HG02763 (cell line): ENCODE results near the gene CTIF.
"Not testable (repeated sequence)": the region's sequence is repeated elsewhere in the genome, so short reads cannot be mapped to it uniquely, and the experiment has no call there.

Experiments
- ATAC-seq: cut with Tn5 transposase; IDR thresholded peaks from one replicate; pipeline ENCODE4 v1.9.1; 2021; ENCODE audit warnings: mild to moderate bottlenecking, moderate library complexity; ENCODE audit not compliant: unreplicated experiment

CTIF gene

DNA sequence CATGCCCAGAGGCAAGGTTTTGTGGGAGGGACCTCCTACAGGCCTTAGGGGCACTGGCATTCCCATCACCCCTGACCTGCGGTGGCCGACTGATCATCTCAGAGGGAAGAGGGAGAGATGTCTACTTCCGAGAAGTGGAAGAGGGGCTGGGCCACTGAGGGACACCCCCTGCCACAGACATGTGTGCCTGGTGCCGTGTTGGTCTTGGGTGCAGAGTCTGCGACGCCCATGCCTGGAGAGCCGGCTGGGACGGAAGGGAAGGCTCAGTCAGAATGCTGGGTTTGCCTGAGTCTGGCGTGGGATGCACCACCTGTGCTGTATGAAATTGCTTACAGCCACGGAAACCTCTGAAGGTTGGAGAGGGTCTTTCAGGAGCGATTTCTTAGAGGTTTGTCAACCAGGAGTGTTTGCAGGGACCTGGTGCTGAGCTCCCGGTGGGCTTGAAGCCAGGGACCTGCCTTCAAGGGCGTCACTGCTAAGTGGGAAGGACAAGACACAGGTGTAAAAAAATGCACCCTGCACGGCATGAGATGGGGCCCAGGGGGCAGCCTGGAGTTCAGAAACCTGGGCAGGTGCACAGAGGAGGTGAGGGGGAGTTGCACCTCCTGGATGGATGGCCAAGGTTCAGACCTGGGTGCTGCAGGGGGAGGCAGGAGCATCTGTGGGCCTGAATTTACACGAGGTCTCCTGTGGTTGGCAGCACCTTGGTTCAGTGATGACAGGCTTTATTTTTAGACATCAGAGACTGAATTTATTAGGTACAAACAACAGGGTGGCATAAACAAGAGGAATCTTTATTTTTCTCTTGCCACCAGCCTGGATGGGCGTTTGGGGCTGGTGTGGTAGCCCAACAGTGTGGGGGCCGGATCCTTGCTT is 100.3 kb downstream of the CTIF start:
- ATAC-seq = no peak

DNA sequence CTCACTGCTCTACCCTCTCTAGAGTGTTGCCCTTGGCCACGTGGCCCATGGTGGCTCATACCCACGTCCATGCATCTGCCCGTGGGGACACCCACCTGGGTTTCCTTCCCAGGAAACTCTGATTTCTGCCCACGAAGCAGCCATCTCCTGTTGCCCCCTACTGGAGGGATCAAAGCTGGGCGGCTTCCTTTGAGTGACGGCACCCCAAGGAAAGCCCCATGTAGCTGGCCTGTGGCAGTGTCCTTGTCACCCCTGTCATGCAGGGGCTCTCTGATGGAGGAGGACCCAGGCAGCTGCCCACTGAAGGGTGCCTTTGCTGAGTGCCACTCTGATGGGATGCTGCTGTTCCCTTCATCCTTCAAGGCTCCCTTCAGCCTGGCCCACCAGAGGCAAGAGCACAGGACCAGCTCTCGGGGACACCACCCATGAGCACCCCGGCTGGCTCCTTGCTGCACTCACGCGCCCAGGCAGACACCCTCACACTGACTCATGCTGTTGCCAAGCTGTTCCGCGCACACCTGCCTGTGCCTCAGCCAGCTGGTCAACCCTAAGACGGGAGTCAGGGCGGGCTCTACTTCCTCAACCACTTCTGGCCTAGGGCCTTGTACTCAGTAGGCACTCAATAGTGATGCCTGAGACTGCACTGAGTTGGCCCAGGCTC is 101.1 kb downstream of the CTIF start:
- ATAC-seq = no peak

DNA sequence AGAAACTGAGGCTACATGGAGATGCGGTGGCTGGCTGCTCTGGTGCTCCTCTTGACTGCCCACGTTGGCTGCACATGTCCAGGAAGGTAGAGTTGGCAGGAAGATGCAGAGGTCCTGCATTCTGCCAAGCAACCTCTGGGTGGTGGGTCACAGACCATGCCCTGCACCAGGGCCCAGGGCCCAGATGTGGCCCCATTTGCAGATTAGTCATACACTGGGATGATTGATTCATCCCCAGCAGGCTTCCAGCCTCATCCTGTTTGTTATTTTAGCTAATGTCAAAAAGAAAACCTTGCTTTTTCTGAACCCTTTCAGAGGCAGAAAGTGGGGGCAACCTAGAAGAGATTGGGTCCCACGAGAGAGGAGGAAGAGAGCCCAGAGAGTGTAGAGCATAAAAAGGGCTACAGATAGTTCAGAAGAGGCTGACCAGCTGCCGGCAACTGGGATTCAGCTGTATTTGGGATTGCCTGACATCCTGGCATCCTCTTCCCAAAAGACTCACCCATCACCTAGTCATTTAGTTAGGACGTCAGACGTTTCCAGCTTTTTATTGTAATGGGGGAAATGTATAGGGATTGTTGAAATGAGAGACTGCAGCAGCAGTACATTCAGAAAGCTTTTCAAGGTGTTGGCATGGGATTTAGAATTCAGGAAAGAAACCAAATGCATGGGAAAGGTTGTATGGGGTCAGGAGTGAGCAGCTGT is 101.9 kb downstream of the CTIF start:
- ATAC-seq = no peak

DNA sequence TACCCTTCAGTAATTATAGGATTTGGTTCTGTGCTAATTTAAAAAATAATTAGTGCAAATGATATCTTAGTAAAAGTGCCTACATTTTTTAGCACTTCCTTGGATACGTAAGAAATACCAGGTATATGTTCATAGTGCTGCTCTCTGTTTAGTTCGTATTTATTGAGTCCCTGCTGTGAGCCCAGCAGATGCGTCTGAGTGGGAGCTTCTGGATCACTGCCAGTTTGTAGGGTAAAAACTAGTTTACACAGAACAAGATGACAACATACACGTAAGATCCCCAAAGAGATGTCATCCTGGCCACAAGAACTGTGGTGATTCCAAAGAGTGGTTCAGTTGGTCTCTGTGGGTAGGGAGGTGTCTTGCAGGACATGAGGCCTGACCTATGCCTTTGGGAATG is 103.2 kb downstream of the CTIF start:
- ATAC-seq = no peak

DNA sequence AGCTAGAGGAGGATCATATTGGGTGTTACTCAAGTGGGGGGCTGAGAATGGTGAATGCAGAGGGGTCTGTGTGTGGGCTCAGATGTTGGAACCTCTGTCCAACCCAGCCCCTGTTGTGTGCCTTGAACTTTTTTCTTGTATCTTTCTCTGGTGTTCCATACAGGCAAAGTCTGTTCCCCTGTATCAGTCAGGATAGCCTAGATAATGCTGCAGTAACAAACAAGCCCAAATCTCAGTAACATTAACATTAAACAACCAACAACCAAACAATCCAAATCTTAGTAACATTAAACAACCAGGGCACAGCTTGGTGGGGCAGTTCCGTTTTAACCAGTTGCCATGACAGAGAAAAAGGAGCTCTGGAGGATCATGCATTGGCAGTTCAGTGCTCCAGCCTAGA is 103.7 kb downstream of the CTIF start:
- no peak for ATAC-seq

DNA sequence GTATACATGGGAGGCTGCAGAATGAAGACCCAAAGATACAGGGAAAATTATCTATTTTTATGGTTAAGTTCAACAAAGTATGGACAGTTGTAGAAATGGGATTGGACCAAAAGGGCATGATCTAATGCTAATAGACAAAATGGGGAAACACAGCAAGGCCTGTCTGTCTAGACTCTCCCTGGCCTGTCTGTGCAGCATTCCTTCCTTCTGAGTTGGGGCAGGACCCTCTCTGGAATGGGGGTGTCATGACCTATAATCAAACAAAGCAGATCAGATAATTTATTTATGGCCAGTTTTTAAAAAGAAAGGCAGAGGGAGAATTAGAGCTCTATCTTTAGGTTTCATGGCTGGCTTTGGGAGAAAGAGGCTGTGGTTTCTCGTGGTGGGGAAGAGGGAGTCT is 104.4 kb downstream of the CTIF start:
- no peak for ATAC-seq

DNA sequence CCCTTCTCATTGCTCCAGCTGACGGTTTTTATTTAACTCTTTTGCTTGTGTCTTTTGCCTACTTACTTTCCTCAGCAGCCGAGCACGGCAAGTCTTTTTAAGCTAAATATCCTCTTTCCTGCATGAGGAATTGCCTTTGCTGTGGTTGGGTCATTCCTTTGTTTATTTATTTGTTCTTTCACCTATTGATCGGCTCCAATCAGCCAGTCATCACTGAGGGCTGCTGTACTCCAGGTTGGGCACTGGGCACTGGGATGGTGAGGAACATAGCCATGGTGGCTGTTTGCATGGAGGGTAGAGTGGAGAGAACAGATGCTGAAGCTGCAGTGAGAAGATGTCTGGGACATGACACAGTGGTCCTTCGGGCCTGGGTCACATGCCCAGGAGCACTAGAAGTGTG is 105.2 kb downstream of the CTIF start:
- ATAC-seq = no peak

DNA sequence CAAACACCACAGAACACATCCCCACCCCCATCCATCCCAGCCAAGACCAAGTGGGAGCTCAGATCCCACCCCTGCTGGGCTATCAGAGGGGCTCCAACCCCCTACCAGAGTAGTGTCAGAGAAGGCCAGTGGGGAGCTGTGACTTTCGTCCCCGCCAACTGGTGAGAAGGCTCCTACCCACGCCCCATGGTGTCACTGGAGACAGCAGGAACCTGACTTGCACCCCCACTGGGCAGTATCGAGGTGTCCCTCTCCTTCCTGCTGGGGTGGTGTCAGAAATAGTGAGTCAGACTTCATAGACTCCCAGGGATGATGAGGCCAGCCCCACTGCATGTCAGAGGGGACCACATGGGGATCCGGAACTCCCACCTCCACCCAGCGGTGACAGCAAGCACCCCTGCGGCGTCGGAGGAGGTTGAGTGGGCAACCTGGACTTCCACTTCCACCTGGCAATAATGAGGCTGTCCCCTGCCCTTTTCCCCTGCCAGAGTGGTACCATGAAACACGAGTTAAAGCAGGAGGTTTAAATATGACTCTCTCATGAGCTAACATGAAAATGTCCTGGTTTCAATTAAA is 106.7 kb downstream of the CTIF start:
- ATAC-seq = no peak

DNA sequence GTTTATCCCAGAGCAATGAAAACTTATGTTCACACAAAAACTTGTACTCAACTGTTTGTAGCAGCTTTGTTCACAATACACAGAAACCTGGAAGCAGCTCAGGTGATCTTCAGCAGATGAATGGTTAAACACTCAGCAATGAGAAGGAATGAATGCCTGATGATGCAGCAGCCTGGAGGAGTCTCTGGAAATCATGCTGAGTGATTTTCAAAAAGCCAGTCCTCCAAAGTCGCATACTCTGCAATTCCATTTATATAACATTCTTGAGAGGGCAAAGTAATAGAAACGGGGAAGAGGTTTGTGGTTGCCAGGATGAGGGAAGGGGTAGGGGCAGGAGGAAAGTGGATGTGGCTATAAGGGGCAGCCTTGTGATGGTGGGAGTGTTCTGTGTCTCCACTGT is 108.1 kb downstream of the CTIF start:
- ATAC-seq = no peak

DNA sequence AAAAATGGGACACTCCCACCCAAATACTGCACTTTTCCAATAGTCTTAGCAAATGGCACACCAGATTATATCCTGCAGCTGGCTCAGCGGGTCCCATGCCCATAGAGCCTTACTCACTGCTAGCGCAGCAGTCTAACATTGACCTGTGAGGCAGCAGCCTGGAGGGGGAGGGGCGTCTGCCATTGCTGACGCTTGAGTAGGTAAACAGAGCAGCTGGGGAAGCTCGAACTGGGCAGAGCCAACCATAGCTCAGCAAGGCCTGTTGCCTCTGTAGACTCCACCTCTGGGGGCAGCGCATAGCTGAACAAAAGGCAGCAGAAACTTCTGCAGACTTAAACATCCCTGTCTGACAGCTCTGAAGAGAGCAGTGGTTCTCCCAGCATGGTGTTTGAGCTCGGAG is 110.4 kb downstream of the CTIF start:
- no peak for ATAC-seq

DNA sequence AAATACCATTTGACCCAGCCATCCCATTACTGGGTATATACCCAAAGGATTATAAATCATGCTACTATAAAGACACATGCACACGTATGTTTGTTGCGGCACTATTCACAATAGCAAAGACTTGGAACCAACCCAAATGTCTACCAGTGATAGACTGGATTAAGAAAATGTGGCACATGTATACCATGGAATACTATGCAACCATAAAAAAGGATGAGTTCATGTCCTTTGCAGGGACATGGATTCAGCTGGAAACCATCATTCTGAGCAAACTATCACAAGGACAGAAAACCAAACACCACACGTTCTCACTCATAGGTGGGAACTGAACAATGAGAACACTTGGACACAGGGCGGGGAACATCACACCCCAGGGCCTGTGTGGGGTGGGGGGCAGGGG is 115.8 kb downstream of the CTIF start:
- not testable (repeated sequence) for ATAC-seq

DNA sequence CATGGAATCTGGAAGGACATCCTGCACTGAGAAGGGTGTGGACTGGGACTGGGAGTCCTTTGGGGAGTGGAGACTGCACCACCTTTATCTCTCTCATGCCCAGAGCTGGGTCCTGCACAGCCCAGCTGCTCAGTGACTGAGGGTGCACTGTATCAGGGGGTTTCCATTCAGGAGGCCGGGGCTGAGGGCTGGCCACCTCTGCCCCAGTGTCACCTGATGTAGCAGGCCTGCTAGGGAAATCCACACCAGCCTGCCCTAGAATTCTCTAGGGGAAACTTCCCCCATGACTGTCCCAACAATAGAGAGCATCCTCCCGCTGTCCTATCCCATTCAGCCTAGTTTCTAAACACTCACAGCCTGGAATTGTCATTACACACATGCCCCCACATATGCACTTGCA is 116.7 kb downstream of the CTIF start:
- no peak for ATAC-seq

DNA sequence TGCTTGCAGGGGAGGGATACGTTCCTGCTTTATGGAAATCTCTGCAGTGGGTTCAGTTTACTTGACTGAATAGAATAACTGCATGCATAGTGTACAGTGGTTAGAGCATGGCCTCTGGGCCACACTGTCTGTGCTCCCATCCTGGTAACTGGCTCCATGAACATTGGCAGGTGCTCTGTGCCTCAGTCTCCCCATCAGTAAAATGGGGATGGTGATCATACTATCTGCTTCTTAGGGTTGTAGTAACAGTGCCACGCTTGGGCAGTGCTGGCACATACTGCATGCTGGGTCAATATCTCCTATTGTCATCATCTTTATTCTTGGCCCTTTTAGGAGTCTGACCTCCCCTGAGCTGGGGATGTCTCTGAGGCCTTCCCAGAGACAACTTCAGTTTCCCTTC is 117.3 kb downstream of the CTIF start:
- ATAC-seq = no peak

DNA sequence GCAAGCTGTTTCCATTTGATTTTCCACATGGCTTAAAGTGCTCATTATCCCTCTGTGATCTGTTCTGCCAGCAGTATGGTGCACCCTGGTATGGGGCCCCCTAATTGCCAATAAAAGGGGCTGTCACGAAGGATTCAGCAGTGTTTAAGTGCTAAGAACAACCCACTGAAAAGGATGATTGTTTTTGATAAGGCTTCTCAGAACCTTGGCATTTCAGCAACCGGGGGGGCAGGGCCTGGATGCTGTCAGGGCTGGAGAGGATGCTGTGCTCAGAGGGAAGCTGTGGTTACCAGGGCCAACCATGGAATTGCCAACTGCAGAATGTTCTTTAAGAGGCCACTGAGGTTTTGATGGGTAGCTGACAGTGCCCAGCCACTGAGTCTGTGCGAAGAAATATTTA is 117.8 kb downstream of the CTIF start:
- ATAC-seq = no peak

DNA sequence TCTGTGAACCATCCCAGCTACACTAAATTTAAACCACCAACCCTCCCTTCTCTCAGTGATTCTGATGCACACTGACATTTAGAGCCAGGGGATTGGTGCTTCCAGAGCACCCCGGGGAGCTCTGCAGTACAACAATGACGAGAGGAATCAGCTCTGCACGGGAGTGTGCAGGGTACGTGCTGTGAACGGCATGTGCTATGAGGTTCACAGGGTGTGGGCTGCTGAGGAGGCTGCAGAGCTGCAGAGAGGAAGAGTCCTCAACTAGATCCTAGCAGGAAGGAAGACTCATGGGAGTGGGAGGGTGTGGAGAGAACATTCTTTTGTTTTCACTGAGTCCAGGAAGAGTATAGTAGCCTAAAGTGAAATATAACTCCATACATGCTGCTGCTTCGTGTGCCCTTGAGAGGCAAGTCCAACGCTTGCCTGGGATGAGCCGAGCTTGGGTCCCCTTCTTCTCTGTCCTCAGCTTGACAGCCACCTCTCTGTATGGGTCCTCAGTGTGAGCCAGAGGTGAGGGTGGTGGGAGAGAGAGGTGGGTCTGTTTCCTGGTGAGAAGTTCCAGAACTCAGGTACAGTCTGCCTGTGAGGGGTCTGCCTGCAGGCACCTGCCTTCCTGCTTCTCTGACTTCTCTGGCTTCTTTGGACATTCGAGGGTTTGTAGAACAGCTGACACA is 118.8 kb downstream of the CTIF start:
- no peak for ATAC-seq

DNA sequence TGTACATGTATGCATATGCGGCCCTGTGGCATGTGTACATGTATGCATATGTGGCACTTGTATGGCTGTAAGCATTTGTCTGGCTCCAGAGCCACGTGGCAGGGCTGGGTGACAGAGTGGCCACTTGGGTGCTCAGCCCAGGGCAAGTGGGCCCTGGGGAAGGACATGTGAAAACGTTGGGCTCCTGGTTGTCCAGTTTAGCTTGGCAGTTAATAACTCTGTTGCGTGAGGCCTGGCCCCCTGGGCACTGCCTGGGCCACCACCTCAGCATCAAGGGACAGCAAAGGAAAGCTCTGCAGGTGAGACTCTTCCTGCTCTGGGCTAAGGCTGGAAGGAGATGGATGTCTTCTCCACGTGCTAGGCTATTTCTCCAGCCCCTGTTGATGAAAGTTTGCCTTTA is 119.9 kb downstream of the CTIF start:
- no peak for ATAC-seq

DNA sequence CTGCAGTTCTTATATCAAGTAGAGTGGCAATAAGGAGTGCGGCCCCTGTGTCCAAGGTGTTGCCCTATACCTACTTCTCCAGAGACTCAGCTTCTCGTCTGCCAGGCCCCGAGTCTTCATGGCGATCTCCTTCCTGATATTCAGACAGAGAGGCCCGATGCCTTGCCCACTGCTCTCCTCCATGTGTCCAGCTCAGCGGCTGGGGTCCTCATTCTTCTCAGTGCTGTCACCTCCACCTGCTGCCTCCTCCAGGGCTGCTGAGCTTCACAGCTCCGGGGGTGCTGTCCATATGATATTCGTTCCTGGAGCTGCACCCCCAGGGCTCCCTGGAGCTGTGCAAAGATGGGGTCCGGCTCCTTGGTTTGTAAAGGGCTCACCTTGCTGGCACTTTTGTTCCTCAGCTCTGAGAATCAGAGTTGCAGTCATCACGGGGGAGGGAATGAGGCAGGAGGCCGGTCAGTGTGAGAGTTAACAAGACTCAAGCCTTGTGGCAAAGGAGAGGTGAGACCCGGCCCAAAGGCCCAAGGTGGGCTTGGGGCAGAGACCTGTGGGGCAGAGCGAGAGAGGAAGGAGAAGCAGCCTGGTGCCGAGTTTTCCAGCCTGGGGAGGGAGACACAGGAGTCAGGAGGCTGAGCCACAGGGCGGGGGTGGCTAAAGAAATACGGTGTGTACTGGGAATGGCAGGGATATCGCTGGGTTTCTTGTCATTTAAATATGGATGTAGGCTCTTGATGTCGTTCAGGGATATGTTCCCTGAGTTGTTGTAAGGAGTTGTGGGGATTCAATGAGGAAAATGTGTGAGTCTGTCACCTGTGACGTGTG is 120.6 kb downstream of the CTIF start:
- ATAC-seq = no peak

DNA sequence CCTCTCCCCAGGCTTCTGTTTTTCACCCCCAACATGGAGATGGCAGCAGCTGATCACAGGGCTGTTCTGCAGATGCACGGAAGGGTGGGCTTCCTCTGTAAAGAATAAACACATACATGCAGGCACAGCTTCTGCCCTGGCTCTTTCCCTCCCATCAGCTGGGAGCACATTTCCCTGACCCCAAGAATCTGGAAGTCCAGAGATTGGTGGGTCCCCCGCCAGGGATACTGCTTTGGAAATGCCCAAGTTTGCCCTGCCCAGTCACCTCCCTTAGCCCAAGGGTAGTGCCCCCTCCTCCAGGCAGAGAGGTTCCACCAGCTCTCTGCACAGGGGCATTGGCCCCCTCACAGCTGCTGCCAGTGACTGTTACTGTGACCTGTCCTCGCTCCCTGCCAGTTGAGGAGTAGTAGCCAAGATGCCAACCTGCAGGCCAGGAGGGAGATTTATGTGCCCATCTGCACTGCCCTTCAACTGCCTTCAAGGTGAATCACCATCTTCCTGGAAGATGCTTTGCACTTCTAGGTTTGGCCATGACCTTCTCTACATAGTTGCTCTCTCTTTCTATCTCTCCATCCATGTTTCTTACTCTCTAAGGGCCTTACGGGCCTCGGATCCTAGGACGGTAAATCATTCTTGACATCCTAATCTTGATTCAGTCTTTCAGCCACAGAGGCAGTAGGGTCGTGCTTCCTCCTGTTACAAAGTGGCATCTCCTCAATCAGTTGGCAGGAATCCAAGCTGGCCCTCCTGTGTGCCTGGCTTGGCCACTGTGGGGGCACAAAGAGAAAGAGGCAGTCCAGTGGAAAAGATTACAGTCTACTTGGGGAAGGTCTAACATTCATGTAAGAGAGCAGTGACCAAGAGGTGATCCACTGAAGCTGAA is 121.8 kb downstream of the CTIF start:
- ATAC-seq = no peak

DNA sequence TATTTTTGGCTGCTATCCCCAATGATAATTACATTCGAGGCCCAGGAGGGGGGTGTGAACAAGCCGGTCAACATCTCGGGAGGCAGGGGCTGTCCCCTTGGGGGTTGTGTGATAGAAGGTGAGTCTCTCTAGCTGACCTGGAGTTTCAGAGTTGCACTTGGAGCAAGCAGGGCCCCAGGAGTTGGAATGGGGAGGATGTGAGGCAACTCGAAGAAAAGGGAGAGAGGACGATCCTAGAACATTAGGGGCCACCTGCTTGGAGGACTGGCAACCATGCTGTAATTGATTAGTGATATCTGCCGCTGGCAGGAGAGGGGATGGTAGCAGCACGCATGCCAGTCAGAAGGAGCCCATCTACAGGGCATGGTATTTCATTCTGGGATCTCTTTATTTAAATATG is 122.6 kb downstream of the CTIF start:
- ATAC-seq = no peak
